HEK293 (cell line): ENCODE results near the gene PRSS56.

Experiments used
- KLF17 ChIP-seq: fragments of 450-650 bp; formaldehyde crosslinking; IDR thresholded peaks from 2 replicates; pipeline ENCODE4 v1.5.1; 2016; ENCODE audit warnings: missing biosample characterization, missing genetic modification characterization
- KLF7 ChIP-seq: fragments of 450-650 bp; formaldehyde crosslinking; IDR thresholded peaks from 2 replicates; pipeline ENCODE4 v1.5.1; 2016; ENCODE audit warnings: missing biosample characterization, missing genetic modification characterization, borderline replicate concordance
- KLF8 ChIP-seq: fragments of 450-650 bp; formaldehyde crosslinking; IDR thresholded peaks from 2 replicates; pipeline ENCODE4 v1.5.1; 2016; ENCODE audit warnings: missing biosample characterization, missing genetic modification characterization
- PRDM1 ChIP-seq: fragments of 450-650 bp; formaldehyde crosslinking; IDR thresholded peaks from 2 replicates; pipeline ENCODE4; 2016; ENCODE audit warnings: missing biosample characterization, missing genetic modification characterization
- SP3 ChIP-seq: fragments of 450-650 bp; formaldehyde crosslinking; IDR thresholded peaks from 2 replicates; pipeline ENCODE4 v1.5.1; 2016; ENCODE audit warnings: missing biosample characterization, missing genetic modification characterization
- TRIM28 ChIP-seq: IDR thresholded peaks from 2 replicates; pipeline ENCODE4 v1.6.1; 2011; ENCODE audit warnings: low read length, control low read depth, borderline replicate concordance
- ZBTB21 ChIP-seq: fragments of 450-650 bp; formaldehyde crosslinking; IDR thresholded peaks from 2 replicates; pipeline ENCODE4 v1.5.1; 2017; ENCODE audit warnings: missing biosample characterization, missing genetic modification characterization
- ZBTB26 ChIP-seq: fragments of 450-650 bp; formaldehyde crosslinking; optimal IDR thresholded peaks from 2 replicates; pipeline ENCODE3; 2016; ENCODE audit warnings: missing biosample characterization, mild to moderate bottlenecking, missing genetic modification characterization
- ZBTB49 ChIP-seq: fragments of 450-650 bp; formaldehyde crosslinking; IDR thresholded peaks from 2 replicates; pipeline ENCODE4 v1.5.1; 2016; ENCODE audit warnings: missing biosample characterization, missing genetic modification characterization, low read depth
- ZIC2 ChIP-seq: fragments of 450-650 bp; formaldehyde crosslinking; IDR thresholded peaks from 2 replicates; pipeline ENCODE4 v1.5.1; 2016; ENCODE audit warnings: missing biosample characterization, missing genetic modification characterization
- ZNF10 ChIP-seq: fragments of 450-650 bp; formaldehyde crosslinking; IDR thresholded peaks from 2 replicates; pipeline ENCODE4 v1.5.1; 2017; ENCODE audit warnings: missing biosample characterization, missing genetic modification characterization
- ZNF146 ChIP-seq: fragments of 450-650 bp; formaldehyde crosslinking; IDR thresholded peaks from 2 replicates; pipeline ENCODE4 v1.5.1; 2016; ENCODE audit warnings: missing biosample characterization, missing genetic modification characterization
- ZNF175 ChIP-seq: fragments of 450-650 bp; formaldehyde crosslinking; IDR thresholded peaks from 2 replicates; pipeline ENCODE4 v1.5.1; 2016; ENCODE audit warnings: missing biosample characterization, missing genetic modification characterization
- ZNF18 ChIP-seq: fragments of 450-650 bp; formaldehyde crosslinking; IDR thresholded peaks from 2 replicates; pipeline ENCODE4 v1.5.1; 2016; ENCODE audit warnings: missing biosample characterization, missing genetic modification characterization
- ZNF2 ChIP-seq: fragments of 450-650 bp; formaldehyde crosslinking; IDR thresholded peaks from 2 replicates; pipeline ENCODE4 v1.5.1; 2016; ENCODE audit warnings: missing biosample characterization, missing genetic modification characterization
- ZNF24 ChIP-seq: fragments of 450-650 bp; formaldehyde crosslinking; IDR thresholded peaks from 2 replicates; pipeline ENCODE4 v1.5.1; 2016; ENCODE audit warnings: missing biosample characterization, missing genetic modification characterization
- ZNF416 ChIP-seq: fragments of 450-650 bp; formaldehyde crosslinking; IDR thresholded peaks from 2 replicates; pipeline ENCODE4 v1.5.1; 2016; ENCODE audit warnings: missing biosample characterization, missing genetic modification characterization
- ZNF600 ChIP-seq: fragments of 450-650 bp; formaldehyde crosslinking; IDR thresholded peaks from 2 replicates; pipeline ENCODE4 v1.5.1; 2016; ENCODE audit warnings: missing biosample characterization, missing genetic modification characterization
- ZNF660 ChIP-seq: fragments of 450-650 bp; IDR thresholded peaks from 2 replicates; pipeline ENCODE4 v1.5.1; 2018; ENCODE audit warnings: missing biosample characterization, mild to moderate bottlenecking, missing genetic modification characterization
- ZNF664 ChIP-seq: fragments of 450-650 bp; formaldehyde crosslinking; IDR thresholded peaks from 2 replicates; pipeline ENCODE4 v1.5.1; 2016; ENCODE audit warnings: missing biosample characterization, missing genetic modification characterization
- ZNF707 ChIP-seq: fragments of 450-650 bp; formaldehyde crosslinking; IDR thresholded peaks from 2 replicates; pipeline ENCODE4 v1.5.1; 2016; ENCODE audit warnings: missing biosample characterization, missing genetic modification characterization
- ZNF76 ChIP-seq: fragments of 450-650 bp; formaldehyde crosslinking; IDR thresholded peaks from 2 replicates; pipeline ENCODE4; 2016; ENCODE audit warnings: low read depth, missing biosample characterization, missing genetic modification characterization, borderline replicate concordance
- TF ChIP-seq, protein P1 (sequence below): fragments of 450-650 bp; IDR thresholded peaks from 2 replicates; pipeline ENCODE4 v1.5.1; 2018; ENCODE audit warnings: missing biosample characterization, missing genetic modification characterization
- TF ChIP-seq, protein P2 (sequence below): fragments of 450-650 bp; formaldehyde crosslinking; IDR thresholded peaks from 2 replicates; pipeline ENCODE4 v1.5.1; 2017; ENCODE audit warnings: missing biosample characterization, missing genetic modification characterization
- TF ChIP-seq, protein P3 (sequence below): sonication (generic); formaldehyde crosslinking; IDR thresholded peaks from 2 replicates; pipeline ENCODE4 v1.8.1; 2022; ENCODE audit warnings: mild to moderate bottlenecking, moderate library complexity, missing genetic modification reagents
- TF ChIP-seq, protein P4 (sequence below): fragments of 450-650 bp; formaldehyde crosslinking; IDR thresholded peaks from 2 replicates; pipeline ENCODE4 v1.5.1; 2016; ENCODE audit warnings: missing biosample characterization, missing genetic modification characterization

PRSS56 gene

DNA sequence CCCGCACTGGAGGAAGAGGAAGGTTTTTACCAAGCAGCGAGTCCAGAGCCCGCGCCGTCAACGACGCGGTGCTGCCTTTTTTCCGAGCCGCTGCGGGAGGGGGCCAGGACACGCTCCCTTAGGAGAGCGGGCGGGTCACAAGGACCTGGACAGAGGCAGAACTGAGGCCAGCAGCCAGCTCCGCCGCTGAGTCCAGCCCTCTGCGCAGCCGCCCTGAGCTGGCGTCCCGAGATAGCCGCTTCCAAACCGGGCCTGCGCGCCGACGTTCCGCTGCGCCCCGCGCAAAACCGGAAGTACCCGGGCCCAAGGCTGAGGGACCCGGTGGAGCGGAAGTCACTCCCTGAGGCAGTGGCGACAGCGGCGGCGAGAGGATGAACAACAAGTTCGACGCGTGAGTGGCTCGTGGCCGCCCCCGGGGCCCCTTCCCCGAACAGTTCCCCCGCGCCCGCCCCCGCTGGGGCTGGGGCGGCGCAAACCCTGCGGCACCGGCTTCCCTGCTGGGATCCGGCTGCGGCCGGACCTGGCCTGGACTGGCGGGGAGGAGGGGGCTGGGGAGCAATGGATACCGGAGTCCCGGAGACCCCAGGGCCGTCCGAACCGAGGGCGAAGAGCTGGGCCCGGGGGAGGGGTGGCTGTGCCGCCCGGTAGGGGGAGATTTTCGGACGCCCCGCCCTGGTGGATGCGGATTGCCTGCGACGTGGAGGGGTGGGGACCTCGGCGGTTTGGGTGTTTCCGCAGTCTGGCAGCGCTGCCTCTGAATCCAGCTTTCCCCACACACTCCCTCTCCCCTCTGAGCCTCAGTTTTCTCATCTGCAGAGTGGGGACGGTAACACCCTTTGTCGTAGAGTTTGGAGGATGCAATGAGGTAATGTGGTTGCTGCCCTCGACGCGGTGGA, 30.4 kb downstream of the PRSS56 start, which contains the start of the genes EIF4E2 and TIGD1 (continued):
- TF ChIP-seq ZNF600 (tag by site-specific recombination) = peak; percentile 87
- TF ChIP-seq, protein P1, sequence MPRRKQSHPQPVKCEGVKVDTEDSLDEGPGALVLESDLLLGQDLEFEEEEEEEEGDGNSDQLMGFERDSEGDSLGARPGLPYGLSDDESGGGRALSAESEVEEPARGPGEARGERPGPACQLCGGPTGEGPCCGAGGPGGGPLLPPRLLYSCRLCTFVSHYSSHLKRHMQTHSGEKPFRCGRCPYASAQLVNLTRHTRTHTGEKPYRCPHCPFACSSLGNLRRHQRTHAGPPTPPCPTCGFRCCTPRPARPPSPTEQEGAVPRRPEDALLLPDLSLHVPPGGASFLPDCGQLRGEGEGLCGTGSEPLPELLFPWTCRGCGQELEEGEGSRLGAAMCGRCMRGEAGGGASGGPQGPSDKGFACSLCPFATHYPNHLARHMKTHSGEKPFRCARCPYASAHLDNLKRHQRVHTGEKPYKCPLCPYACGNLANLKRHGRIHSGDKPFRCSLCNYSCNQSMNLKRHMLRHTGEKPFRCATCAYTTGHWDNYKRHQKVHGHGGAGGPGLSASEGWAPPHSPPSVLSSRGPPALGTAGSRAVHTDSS = peak; percentile 73
- TF ChIP-seq ZNF146 = 0 out of 2 replicates have a peak, but pooled peaks have one; percentile 3
- TF ChIP-seq ZBTB21 (tag by site-specific recombination) = 0 out of 2 replicates have a peak, but pooled peaks have one; percentile 12
- TF ChIP-seq, protein P2, sequence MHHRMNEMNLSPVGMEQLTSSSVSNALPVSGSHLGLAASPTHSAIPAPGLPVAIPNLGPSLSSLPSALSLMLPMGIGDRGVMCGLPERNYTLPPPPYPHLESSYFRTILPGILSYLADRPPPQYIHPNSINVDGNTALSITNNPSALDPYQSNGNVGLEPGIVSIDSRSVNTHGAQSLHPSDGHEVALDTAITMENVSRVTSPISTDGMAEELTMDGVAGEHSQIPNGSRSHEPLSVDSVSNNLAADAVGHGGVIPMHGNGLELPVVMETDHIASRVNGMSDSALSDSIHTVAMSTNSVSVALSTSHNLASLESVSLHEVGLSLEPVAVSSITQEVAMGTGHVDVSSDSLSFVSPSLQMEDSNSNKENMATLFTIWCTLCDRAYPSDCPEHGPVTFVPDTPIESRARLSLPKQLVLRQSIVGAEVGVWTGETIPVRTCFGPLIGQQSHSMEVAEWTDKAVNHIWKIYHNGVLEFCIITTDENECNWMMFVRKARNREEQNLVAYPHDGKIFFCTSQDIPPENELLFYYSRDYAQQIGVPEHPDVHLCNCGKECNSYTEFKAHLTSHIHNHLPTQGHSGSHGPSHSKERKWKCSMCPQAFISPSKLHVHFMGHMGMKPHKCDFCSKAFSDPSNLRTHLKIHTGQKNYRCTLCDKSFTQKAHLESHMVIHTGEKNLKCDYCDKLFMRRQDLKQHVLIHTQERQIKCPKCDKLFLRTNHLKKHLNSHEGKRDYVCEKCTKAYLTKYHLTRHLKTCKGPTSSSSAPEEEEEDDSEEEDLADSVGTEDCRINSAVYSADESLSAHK = peak; percentile 73; the same call in 1 of the 2 replicates
- 0 out of 2 replicates have a peak, but pooled peaks have one; percentile 84 for TF ChIP-seq ZNF660 (tag by site-specific recombination)
- TF ChIP-seq KLF7 = no peak
- TF ChIP-seq ZNF664 (tag by site-specific recombination) = no peak
- peak; percentile 73 for TF ChIP-seq ZNF2 (tag by site-specific recombination)
- peak; percentile 94 for TF ChIP-seq ZIC2 (tag by site-specific recombination)
- TF ChIP-seq ZNF24 = 0 out of 2 replicates have a peak, but pooled peaks have one; percentile 12
- TF ChIP-seq TRIM28 = peak; percentile 58; the same call in 1 of the 2 replicates
- TF ChIP-seq ZBTB26 (tag by site-specific recombination) = peak; percentile 82
- peak; percentile 82 for TF ChIP-seq SP3 (tag by site-specific recombination)
- no peak for TF ChIP-seq ZNF175 (tag by site-specific recombination)
- no peak for TF ChIP-seq ZNF18 (tag by site-specific recombination)
- TF ChIP-seq PRDM1 (tag by site-specific recombination) = peak; percentile 64
- TF ChIP-seq ZNF416 = no peak
- no peak for TF ChIP-seq ZBTB49 (tag by site-specific recombination)
- TF ChIP-seq, protein P3, sequence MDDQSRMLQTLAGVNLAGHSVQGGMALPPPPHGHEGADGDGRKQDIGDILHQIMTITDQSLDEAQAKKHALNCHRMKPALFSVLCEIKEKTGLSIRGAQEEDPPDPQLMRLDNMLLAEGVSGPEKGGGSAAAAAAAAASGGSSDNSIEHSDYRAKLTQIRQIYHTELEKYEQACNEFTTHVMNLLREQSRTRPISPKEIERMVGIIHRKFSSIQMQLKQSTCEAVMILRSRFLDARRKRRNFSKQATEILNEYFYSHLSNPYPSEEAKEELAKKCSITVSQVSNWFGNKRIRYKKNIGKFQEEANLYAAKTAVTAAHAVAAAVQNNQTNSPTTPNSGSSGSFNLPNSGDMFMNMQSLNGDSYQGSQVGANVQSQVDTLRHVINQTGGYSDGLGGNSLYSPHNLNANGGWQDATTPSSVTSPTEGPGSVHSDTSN = peak; percentile 94
- TF ChIP-seq KLF8 = peak; percentile 60; the same call in 1 of the 2 replicates
- TF ChIP-seq ZNF707 (tag by site-specific recombination) = no peak
- TF ChIP-seq KLF17 (tag by site-specific recombination) = peak; percentile 68; the same call in 1 of the 2 replicates
- TF ChIP-seq ZNF76 = 0 out of 2 replicates have a peak, but pooled peaks have one; percentile 5
- 0 out of 2 replicates have a peak, but pooled peaks have one; percentile 23 for TF ChIP-seq ZNF10 (tag by site-specific recombination)
- TF ChIP-seq, protein P4, sequence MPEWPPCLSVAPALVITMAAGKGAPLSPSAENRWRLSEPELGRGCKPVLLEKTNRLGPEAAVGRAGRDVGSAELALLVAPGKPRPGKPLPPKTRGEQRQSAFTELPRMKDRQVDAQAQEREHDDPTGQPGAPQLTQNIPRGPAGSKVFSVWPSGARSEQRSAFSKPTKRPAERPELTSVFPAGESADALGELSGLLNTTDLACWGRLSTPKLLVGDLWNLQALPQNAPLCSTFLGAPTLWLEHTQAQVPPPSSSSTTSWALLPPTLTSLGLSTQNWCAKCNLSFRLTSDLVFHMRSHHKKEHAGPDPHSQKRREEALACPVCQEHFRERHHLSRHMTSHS (tag by site-specific recombination) = no peak
